ENCODE results near the gene HOXA9.

- TF ChIP-seq CTCF (IDR thresholded peaks at IDR 0.05) (no peak), POLR2AphosphoS5 (IDR thresholded peaks at IDR 0.05) (no peak), POLR2A (IDR thresholded peaks at IDR 0.05) (no peak), EP300 (IDR thresholded peaks at IDR 0.05) (no peak)
Observed at GRCh38 chr7:27142580-27143022, 22.7 kb downstream of the HOXA9 start.
